Measurements from ENCODE around the gene GPR35.
"Not testable (repeated sequence)": the region's sequence is repeated elsewhere in the genome, so short reads cannot be mapped to it uniquely, and the experiment has no call there.

The GPR35 gene

GRCh38 chr2:240655931-240656886 lies 30.9 kb downstream of the GPR35 start:
- no peak for DNase-seq (ENCODE audit: low read depth)

GRCh38 chr2:240659883-240660282 lies 34.6 kb downstream of the GPR35 start:
- DNase-seq (ENCODE audit: low read depth) = not testable (repeated sequence)

GRCh38 chr2:240662681-240663080 lies 37.4 kb downstream of the GPR35 start:
- DNase-seq (ENCODE audit: low read depth) = no peak

GRCh38 chr2:240663546-240664190 lies 38.4 kb downstream of the GPR35 start:
- no peak for DNase-seq (ENCODE audit: low read depth)

- DNase-seq (ENCODE audit: low read depth) = no peak
These were observed 39.3 kb downstream of the GPR35 start for GRCh38 chr2:240664622-240665021.

GRCh38 chr2:240670402-240670801 lies 45.1 kb downstream of the GPR35 start:
- DNase-seq (ENCODE audit: low read depth) = no peak

- DNase-seq (ENCODE audit: low read depth) = no peak
These were observed 45.7 kb downstream of the GPR35 start for GRCh38 chr2:240670950-240671349.

GRCh38 chr2:240672076-240672700 lies 46.9 kb downstream of the GPR35 start:
- DNase-seq (ENCODE audit: low read depth) = no peak

GRCh38 chr2:240672701-240673190 lies 47.5 kb downstream of the GPR35 start:
- no peak for DNase-seq (ENCODE audit: low read depth)

GRCh38 chr2:240674461-240675184 lies 49.3 kb downstream of the GPR35 start:
- not testable (repeated sequence) for DNase-seq (ENCODE audit: low read depth)

- not testable (repeated sequence) for DNase-seq (ENCODE audit: low read depth)
These were observed 50.1 kb downstream of the GPR35 start for GRCh38 chr2:240675345-240675744.

- DNase-seq (ENCODE audit: low read depth) = not testable (repeated sequence)
These were observed 52.8 kb downstream of the GPR35 start for GRCh38 chr2:240678043-240678442.

GRCh38 chr2:240678909-240679308 lies 53.6 kb downstream of the GPR35 start:
- DNase-seq (ENCODE audit: low read depth) = not testable (repeated sequence)

GRCh38 chr2:240680185-240680584 lies 54.9 kb downstream of the GPR35 start:
- not testable (repeated sequence) for DNase-seq (ENCODE audit: low read depth)
